Hepatocyte (in vitro differentiated cells): ENCODE data around the gene TAS2R50.

Experiments
- EZH2 ChIP-seq: fragments of 200-600 bp; sonication (generic); IDR thresholded peaks from 2 replicates; pipeline ENCODE4 v1.6.1; 2016; ENCODE audit warnings: antibody characterized with exemption, mild to moderate bottlenecking, borderline replicate concordance
- TF ChIP-seq, protein P1 (sequence below): fragments of 200-600 bp; sonication (generic); IDR thresholded peaks from 2 replicates; pipeline ENCODE4 v1.5.1; 2016; ENCODE audit warnings: antibody characterized with exemption, mild to moderate bottlenecking; ENCODE audit not compliant: poor library complexity

DNA sequence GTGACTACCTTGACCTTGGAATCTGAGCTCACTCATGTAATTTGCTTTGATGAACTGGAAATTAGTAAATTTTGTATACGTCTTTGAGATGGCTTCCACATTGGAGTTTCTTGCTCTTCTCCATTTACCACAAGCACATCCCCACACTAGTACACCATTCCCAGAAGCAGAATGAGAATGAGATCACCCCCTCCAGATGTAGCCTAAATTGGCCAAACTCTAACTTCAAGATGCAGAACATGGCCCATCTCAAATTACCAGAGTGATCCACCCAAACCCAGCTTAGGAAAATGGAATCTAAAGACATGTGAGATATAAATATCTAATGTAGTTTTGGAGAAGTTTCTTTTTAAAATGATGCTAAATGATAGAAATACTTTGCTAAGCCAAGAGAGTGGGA is 20.9 kb upstream of the TAS2R50 start:
- TF ChIP-seq, protein P1, sequence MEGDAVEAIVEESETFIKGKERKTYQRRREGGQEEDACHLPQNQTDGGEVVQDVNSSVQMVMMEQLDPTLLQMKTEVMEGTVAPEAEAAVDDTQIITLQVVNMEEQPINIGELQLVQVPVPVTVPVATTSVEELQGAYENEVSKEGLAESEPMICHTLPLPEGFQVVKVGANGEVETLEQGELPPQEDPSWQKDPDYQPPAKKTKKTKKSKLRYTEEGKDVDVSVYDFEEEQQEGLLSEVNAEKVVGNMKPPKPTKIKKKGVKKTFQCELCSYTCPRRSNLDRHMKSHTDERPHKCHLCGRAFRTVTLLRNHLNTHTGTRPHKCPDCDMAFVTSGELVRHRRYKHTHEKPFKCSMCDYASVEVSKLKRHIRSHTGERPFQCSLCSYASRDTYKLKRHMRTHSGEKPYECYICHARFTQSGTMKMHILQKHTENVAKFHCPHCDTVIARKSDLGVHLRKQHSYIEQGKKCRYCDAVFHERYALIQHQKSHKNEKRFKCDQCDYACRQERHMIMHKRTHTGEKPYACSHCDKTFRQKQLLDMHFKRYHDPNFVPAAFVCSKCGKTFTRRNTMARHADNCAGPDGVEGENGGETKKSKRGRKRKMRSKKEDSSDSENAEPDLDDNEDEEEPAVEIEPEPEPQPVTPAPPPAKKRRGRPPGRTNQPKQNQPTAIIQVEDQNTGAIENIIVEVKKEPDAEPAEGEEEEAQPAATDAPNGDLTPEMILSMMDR, result no peak
- TF ChIP-seq EZH2, result no peak
